PC-3 (cell line): ENCODE data around the gene SMTNL1.

Source experiments
- CTCF ChIP-seq: fragments of 300-600 bp; sonication (generic); conservative IDR thresholded peaks from 2 replicates; pipeline ENCODE4 v1.5.1; 2017; ENCODE audit warnings: antibody characterized with exemption, low read depth, mild to moderate bottlenecking, low read length
- EZH2 ChIP-seq: fragments of 300-600 bp; sonication (generic); IDR thresholded peaks from one replicate; pipeline ENCODE4 v1.6.1; 2017; ENCODE audit warnings: antibody characterized with exemption, mild to moderate bottlenecking, low read length; ENCODE audit not compliant: unreplicated experiment

- TF ChIP-seq CTCF (no peak), EZH2 (no peak)
These were observed 14.0 kb upstream of the SMTNL1 start for GRCh38 chr11:57523419-57523818.
